Psoas muscle (tissue), 8 donors: Measurements from ENCODE around the gene CHST15. TPM values are rescaled to one million over a fixed set of nuclear protein-coding genes. Genes with fewer than 3 reads are reported as not detected.

Experiments used
- ATAC-seq, 4 donors: fragments of 200-7000 bp; cut with Tn5 transposase; one replicate each; pipeline ENCODE4 v1.9.1; 2020; ENCODE audit warnings: moderate library complexity in 3 of 4, mild to moderate bottlenecking in 2 of 4
- DNase-seq, 2 donors: peaks; one replicate each; pipeline ENCODE4 v3.0.0-alpha.2; 2020
- H3K27ac ChIP-seq: fragments of 200-600 bp; one replicate; pipeline ENCODE4 v1.8.0; 2022
- H3K27me3 ChIP-seq, 3 donors: fragments of 200-600 bp in 1 of 3; one replicate each; pipeline versions ENCODE4 v1.6.1 to v1.8.0; 2013 to 2022; ENCODE audit warnings: low read length in 2 of 3, mild to moderate bottlenecking in 2 of 3, moderate library complexity in 1 of 3; ENCODE audit not compliant: insufficient read depth in 3 of 3
- H3K36me3 ChIP-seq, 2 donors: fragments of 200-600 bp in 1 of 2; one replicate each; pipeline versions ENCODE4 v1.6.1 to v1.8.0; 2013 to 2022; ENCODE audit warnings: low read depth in 1 of 2, mild to moderate bottlenecking in 1 of 2, moderate library complexity in 1 of 2; ENCODE audit not compliant: insufficient read depth in 1 of 2
- H3K4me1 ChIP-seq: fragments of 200-600 bp; one replicate; pipeline ENCODE4 v1.8.0; 2022
- H3K4me3 ChIP-seq: fragments of 200-600 bp; one replicate; pipeline ENCODE4 v1.8.0; 2022; ENCODE audit warnings: mild to moderate bottlenecking
- H3K9me3 ChIP-seq: fragments of 200-600 bp; one replicate; pipeline ENCODE4 v1.8.0; 2022
- CTCF ChIP-seq: fragments of 200-600 bp; IDR thresholded peaks from one replicate; pipeline ENCODE4 v1.8.0; 2022; ENCODE audit warnings: antibody characterized with exemption
- WGBS, 3 donors: extraction: QIAGEN DNeasy Blood & Tissue Kit; methylation state at CpG; one replicate each; pipeline versions ENCODE4 v1.1.6 to v1.1.7; 2013; 5-methylcytosine and 5-hydroxymethylcytosine counted together
- intact Hi-C, 2 donors: fragments of 100-400 bp; cut with DNase I; formaldehyde crosslinking; loops; one replicate each; pipeline versions ENCODE4 v1.11.0 to v1.14.2; 2022
- polyA plus RNA-seq, 3 donors: library from polyadenylated mRNA; stranded (reverse); fragments of 200-250 nt; gene quantifications; one replicate each; pipeline ENCODE4 v1.2.3, GENCODE V29; 2013
- total RNA-seq, 4 donors: library from RNA; stranded (reverse); fragmentation: NEBNext Ultra II Directional in 2 of 4; extraction: Animal tissue kit (Norgen Biotek cat#: 25700) in 2 of 4; gene quantifications; one replicate each; pipeline versions ENCODE4 v1.2.1 to v1.2.4, GENCODE V29; 2021 to 2023
- donor health status: healthy with polysubstance abuse.
- donor health status: DM: no; HTN: no; CAD: no; lungs with moderate emphysema.
- donor health status: Bipolar disorder and iron deficiency.
- donor health status: healthy.
- donor health status: DM: yes; HTN: yes; CAD: no.
- donor health status: DM: no; HTN: no; CAD: no.
- donor health status: DM: no; HTN: no; CAD: no.
- donor health status: DM: yes; HTN: yes; CAD: no.

Gene CHST15
- total and polyA plus RNA-seq, 7 donors, result 3.6 to 39.2 (median 10.4) TPM

- ATAC-seq (no peak), DNase-seq (no peak)
- no peak for TF ChIP-seq CTCF
- Histone ChIP-seq H3K27ac (no peak overlapping the region), H3K27me3 (no peaks in the 10 kb centered on the region), H3K9me3 (no peaks in the 10 kb centered on the region), H3K4me3 (no peak overlapping the region), H3K4me1 (peaks cover 5% of the 10 kb centered on the region), H3K36me3 (no peaks in the 10 kb centered on the region)
- intact Hi-C loops, result no loop called here
- WGBS, 3 donors, result 96 to 99% (median 97%) methylated on average over 5 of the region's 5 CpGs
These were observed 24.1 kb upstream of the CHST15 start for GRCh38 chr10:124117511-124117785.

- DNase-seq, result no peak
- H3K9me3 ChIP-seq, result no peaks in the 10 kb centered on the region
- 75 to 85% (median 84%) methylated on average over 11 to 12 of the region's 12 CpGs for WGBS, 3 donors
- intact Hi-C loops, result no loop called here
- no peak for TF ChIP-seq CTCF
- H3K27me3 ChIP-seq, result no peaks in the 10 kb centered on the region
- peaks cover 5% of the 10 kb centered on the region for H3K4me1 ChIP-seq
- no peak for ATAC-seq
- H3K36me3 ChIP-seq, result no peaks in the 10 kb centered on the region
- H3K27ac ChIP-seq, result no peak overlapping the region
- H3K4me3 ChIP-seq, result no peak overlapping the region
These were observed 23.5 kb upstream of the CHST15 start for GRCh38 chr10:124116771-124117510.

- DNase-seq, result no peak
- H3K9me3 ChIP-seq, result no peaks in the 10 kb centered on the region
- no peak for TF ChIP-seq CTCF
- no peaks in the 10 kb centered on the region for H3K4me1 ChIP-seq
- H3K4me3 ChIP-seq, result no peak overlapping the region
- WGBS, 3 donors, result 92 to 96% (median 95%) methylated on average over 4 of the region's 4 CpGs
- no peak overlapping the region for H3K27ac ChIP-seq
- intact Hi-C loops, result no loop called here
- H3K27me3 ChIP-seq, result no peaks in the 10 kb centered on the region
- no peaks in the 10 kb centered on the region for H3K36me3 ChIP-seq
- ATAC-seq, result no peak
These were observed 21.3 kb upstream of the CHST15 start for GRCh38 chr10:124114696-124115095.

- ATAC-seq (no peak), DNase-seq (no peak)
- H3K27ac ChIP-seq, result no peak overlapping the region
- WGBS, 3 donors, result 89 to 92% (median 90%) methylated on average over 16 of the region's 16 CpGs
- H3K27me3 ChIP-seq, result no peaks in the 10 kb centered on the region
- H3K4me1 ChIP-seq, result no peaks in the 10 kb centered on the region
- H3K4me3 ChIP-seq, result no peak overlapping the region
- no peaks in the 10 kb centered on the region for H3K9me3 ChIP-seq
- H3K36me3 ChIP-seq, result no peaks in the 10 kb centered on the region
- intact Hi-C loops, result no loop called here
- no peak for TF ChIP-seq CTCF
These were observed 19.6 kb upstream of the CHST15 start for GRCh38 chr10:124112891-124113580.
